Measurements from ENCODE around the gene SAPCD2.
A peak's percentile ranks its signal among the peaks of the same experiment; 100 is the strongest.
"Not testable (repeated sequence)": the region's sequence is repeated elsewhere in the genome, so short reads cannot be mapped to it uniquely, and the experiment has no call there.

SAPCD2 gene

DNA sequence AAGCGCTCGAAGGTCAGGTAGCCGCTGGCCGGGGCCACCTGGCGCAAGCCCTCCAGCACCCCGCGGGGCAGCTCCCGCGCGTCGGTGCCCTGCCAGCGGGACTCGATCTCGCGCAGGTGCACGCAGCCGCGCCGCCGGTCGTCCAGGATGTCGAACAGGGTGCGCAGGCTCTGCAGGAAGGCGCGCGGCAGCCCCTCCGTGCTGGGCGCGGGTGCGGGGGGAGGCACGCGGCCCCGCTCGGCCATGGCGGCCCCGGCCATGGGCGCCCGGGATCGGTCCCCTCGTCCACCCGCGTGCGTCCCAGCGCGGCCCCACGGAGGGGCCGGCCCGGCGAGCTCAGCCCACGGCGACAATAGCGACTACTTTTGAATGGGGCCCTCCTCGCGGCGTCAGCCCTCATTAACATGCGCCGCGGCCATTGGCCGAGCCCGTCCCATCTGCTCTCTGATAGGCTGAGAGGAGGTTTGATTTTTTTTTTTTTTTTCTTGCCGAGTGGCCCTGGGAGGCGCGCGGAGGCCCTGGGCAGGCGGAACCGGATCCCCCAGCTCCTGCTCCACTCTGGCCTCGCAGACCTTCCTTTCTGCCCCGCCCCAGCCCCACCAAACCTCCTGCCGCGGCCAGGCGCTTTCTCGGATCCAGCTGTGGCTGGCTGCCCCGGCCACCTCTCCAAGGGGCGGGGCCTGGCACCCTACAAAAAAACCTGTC, at the start of gene SAPCD2:
SAPCD2 (minus strand) TSS at position 357 of the 705 bp plus-strand sequence; CDS start at position 260, 97 bp downstream.
- DNase-seq (ENCODE audit: low read depth in 2 of 3, low spot score in 1 of 3) = peak; percentile 65 to 77 (median 70)

DNA sequence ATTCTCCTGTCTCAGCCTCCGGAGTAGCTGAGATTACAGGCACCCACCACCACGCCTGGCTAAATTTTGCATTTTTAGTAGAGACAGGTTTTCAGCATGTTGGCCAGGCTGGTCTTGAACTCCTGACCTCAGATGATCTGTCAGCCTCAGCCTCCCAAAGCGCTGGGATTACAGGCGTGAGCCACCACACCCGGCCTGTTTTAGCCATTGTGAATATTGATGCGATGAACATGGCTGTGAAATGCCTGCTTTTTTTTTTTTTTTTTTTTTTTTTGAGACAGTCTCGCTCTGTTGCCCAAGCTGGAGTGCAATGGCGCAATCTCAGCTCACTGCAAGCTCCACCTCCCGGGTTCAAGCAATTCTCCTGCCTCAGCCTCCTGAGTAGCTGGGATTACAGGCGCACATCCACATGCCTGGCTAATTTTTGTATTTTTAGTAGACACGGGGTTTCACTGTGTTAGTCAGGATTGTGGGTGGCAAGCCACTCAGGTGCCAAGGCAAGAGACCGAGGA, 47.8 kb upstream of the SAPCD2 start:
- not testable (repeated sequence) for DNase-seq (ENCODE audit: low read depth in 2 of 3, low spot score in 1 of 3)

DNA sequence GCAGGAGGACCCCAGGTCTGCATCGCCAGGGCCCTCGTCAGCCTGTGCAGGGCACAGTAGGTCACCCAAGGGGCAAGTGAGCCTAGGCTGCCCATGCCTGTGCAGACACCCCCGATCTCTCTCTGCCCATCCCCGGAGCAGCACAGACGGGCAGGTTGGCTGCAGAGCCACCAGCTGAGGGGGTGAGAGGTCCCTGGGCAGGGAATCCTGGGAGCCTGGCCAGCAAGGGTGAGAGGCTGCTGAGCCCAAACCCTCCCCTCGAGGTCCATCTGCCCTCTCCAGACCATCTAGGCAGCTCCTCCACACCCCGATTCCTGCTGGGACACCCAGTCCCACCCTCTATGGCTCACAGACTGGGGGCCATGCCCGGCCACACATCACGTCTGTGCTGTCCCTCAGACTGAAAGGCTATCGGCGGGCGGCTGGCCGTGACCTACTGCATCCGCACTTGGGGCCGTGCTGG, 46.9 kb upstream of the SAPCD2 start:
- DNase-seq (ENCODE audit: low read depth in 2 of 3, low spot score in 1 of 3) = no peak

DNA sequence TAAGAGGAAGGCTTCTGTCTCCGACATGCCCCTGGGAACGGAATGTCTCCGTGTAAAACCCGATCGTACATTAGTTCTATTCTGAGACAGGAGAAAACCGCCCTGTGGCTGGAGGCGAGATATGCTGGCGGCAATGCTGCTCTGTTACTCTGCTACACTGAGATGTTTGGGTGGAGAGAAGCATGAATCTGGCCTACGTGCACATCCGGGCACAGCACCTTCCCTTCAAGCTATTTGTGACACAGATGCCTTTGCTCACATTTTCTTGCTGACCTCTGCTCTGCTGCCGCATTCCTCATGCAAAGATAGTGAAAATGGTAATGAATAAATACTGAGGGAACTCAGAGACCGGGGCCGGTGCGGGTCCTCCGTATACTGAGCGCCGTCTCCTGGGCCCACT, 46.4 kb upstream of the SAPCD2 start:
- no peak for DNase-seq (ENCODE audit: low read depth in 2 of 3, low spot score in 1 of 3)

- DNase-seq (ENCODE audit: low read depth in 2 of 3, low spot score in 1 of 3) = no peak
Measured at GRCh38 chr9:137116027-137116507, 45.7 kb upstream of the SAPCD2 start.

DNA sequence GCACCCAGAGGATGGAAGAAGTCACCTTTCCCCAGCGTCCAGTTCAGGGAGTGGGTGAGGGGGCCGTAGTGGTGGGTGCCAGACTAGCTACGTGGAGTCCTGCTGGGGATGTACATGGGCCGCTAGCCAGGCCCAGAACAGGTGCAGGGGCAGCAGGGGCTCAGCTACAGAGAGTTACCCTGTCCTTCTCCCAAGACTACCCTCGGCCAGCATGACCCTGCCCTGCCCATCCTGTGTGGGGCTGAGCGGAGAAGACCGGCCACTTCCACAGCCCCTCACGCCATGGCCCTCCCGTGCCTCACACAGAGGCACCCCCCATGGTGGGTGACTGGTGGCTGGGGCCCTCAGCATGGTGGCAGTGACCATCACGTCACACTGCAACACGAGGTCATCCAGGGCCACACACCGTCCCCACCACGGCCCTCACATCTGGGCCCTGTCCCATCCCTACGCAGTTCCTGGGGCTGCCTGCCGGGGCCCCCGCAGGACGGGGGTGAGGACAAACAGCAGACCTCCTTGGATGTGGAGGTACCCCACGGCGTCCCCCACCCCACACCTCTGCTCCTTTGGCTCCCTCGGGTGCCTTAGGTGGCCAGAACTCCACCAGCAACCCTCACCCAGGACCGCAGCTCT, 45.2 kb upstream of the SAPCD2 start:
- DNase-seq (ENCODE audit: low read depth in 2 of 3, low spot score in 1 of 3) = no peak

DNA sequence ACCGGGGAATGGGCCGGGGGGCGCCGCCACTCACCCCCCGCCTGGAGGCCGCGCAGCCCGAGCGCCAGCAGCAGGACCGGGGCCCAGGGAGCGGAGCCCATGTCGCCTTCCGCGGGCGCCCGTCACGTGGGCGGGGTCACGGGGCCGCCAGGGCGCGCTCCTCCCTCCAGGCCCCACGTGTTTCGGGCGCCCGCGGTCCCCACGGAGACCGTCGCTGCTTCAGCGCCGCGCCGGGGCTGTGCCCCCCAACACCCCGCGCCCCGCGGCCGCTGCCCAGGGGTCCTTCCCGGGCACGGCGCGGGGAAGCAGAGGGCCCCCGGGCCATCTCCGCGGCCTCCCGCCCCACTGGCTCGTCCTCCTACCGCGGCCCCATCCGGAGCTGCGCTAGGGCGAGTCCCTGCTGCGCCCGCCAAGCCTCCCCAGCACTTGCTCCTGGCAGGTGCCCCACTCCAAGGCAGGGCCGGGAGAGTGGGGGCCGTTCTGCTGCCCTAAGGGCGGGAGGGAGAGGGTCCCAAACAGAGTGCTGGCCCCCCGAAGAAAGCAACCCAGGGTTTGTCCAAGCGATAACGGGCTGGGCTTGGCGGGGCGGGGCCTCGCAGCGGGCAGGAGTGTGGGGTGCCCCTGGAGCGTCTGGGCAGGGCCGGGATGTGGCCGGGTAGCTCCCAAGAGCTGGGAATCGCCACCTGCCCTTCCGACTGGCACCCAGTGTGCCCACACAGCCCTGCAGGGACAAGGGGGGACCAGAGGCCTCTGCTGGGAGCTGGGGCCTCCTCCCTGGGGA, 44.4 kb upstream of the SAPCD2 start, which contains the start of gene DPP7:
DPP7 (minus strand) TSS at position 121 of the 781 bp plus-strand sequence; CDS start at position 101, 20 bp downstream.
- peak; percentile 50 to 77 (median 60) for DNase-seq (ENCODE audit: low read depth in 2 of 3, low spot score in 1 of 3)

DNA sequence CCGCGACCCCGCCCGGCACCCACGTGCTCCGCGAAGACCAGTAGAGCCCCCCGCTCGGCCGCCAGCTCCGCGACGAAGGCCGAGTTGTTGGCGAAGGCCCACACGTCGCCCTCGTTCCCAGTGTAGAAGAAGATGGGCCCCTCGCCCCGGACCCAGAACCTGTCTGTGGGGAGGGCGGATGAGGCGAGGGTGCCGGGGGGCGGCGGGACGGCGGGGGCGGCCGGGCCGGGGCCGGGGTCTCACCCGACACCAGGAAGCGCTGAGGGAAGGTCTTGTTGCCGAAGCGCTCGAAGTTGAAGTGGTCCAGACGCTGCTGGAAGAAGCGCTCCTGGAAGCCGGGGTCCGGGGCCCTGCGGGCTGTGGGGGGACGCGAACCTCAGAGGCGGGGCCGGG, 43.9 kb upstream of the SAPCD2 start:
- DNase-seq (ENCODE audit: low read depth in 2 of 3, low spot score in 1 of 3) = no peak

DNA sequence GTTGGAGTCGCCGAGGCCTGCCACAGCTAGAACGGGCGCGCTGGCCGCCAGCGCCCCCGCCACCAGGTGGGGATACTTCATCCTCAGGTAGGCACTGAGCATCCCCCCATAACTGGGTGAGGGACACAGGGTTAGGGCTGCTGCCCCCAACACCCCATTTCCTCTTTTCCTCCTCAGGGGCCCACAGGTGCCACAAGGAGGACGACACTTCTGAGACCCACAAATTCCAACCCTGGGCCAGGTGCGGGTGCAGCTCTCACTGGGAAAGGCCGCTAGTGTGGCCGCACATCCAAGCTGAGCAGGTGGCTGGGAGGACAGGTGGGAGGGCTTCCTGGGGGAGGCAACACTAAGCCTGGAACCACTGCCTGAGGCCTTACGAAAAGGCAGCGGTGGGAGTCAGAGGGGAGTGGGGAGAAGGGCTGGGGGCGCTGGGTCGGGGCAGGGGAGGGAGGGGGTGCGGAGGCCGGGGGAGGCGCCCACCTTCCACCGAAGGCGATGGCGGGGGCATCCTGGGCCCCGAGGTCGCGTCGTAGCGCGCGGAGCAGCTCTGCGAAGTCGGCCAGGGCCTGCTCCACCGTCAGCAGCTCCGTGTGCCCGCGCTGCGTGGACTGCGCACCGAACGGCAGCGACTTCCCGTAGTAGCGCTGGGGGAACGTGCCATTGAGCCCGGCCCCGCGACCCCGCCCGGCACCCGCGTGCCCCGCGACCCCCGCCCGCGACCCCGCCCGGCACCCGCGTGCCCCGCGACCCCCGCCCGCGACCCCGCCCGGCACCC, 43.2 kb upstream of the SAPCD2 start:
- DNase-seq (ENCODE audit: low read depth in 2 of 3, low spot score in 1 of 3) = peak in 1 of 3 donors; percentile 28

DNA sequence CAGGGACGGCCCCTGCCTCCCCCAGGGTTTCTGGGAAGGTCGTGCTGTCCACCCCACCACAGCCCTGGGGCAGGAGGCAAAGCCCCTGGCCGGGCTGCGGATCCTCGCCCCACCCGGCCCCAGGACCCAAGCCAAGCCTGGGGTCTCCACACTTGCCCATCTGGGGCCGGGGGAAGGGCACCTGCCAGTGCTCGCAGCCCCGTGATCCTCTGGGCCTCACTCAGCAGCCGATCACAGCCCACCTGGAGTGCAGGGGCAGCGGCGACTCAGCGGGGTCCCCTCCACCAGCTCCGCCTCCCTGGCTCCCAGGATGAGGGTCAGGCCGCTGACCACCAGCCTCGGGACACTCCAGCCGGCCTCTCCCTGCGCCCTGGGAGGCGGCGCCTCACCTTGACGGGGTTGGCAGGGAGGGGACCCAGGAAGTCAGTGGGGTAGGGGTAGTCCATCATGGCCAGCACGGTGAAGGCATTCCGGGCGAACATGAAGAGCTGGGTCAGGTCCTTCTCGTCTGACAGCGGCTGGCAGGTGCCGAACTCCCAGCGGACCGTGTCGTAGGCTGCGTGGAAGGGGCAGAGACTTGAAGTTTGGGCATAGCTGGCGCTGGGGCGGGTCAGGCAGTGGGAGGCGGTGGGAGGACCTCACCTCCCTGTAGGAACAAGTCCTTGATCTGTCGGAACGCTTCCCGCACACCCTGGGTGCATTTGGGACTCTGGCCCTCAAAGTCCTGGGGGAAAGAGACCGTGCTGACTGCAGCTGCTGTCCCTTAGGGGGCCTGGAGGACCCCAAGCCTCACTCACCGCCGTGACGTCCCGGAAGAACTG, 42.4 kb upstream of the SAPCD2 start:
- no peak for DNase-seq (ENCODE audit: low read depth in 2 of 3, low spot score in 1 of 3)

DNA sequence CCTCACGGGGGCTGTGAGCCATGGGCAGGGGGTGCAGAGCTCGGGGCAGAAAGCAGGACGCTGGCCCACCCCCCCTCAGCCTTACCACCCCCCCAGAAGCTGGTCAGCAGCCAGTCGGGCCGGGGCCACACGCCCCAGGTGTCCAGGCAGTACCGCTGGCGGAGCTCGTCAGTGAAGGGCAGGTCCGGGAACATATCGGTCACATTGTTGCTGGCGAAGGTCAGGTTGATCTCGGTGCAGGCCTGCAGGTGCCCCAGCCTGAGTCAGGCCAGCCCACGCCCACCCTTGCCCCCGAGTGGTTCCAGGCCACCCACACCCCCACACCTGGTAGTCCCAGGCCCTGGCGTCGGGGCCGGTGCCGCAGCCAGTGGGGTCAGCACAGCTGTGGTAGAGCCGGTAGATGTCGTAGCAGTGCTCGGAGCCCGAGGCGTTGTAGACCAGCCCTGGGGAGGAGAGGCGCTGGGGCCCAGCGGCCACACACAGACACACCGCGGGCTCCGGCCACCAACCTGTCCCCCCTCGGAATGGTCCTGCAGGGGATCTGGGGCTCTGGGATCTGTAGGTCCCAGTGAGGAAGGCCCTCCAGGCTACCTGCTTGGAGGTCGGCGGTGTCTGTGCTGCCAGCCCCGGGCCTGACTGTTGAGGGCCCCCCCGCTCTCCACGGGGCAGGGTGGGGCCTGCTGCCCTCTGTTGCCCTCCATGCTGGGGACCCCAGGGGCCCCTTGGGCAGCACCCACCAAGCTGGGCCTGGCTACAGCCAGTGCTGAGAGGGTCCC, 41.6 kb upstream of the SAPCD2 start:
- no peak for DNase-seq (ENCODE audit: low read depth in 2 of 3, low spot score in 1 of 3)

- no peak for DNase-seq (ENCODE audit: low read depth in 2 of 3, low spot score in 1 of 3)
Measured at GRCh38 chr9:137110911-137111787, 40.8 kb upstream of the SAPCD2 start.

DNA sequence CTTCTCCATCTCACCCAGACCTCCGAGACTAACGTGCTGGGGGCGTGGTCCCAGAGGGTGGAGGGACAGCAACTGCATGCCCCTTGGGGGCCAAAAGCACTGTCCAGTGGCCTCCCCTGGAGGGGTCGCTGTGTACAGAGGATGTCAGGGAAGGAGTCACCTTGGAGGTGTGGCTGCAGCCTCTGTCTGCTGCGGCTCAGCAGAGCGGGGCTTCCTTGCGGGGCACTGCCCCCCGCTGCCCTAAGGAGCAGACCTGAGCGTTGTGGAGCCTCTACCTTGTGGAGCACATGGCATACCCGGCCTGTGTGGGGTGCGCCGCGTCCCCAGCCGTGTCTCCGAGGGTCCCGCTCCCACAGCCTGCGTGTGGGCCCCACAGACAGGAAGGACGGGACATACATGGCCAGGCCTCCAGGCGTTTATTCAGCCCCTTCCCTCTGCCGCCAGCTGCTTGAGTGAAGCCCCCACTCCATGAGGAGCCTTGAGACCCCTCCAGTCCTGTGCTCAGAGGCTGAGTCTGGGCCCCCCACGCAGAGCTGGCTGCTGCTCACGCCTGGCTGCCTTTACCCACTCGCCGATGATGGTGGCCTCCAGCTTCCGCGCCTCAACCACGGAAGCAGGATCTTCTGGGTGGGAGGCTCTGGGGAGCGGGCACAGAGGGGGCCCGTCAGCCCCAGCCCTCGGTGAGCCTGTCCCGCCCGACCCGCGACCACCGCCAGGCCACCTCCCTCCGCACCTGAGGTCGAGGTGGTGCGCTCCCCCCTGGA, 40.0 kb upstream of the SAPCD2 start:
- no peak for DNase-seq (ENCODE audit: low read depth in 2 of 3, low spot score in 1 of 3)

GRCh38 chr9:137109250-137110146, 39.1 kb upstream of the SAPCD2 start:
- DNase-seq (ENCODE audit: low read depth in 2 of 3, low spot score in 1 of 3) = no peak

DNA sequence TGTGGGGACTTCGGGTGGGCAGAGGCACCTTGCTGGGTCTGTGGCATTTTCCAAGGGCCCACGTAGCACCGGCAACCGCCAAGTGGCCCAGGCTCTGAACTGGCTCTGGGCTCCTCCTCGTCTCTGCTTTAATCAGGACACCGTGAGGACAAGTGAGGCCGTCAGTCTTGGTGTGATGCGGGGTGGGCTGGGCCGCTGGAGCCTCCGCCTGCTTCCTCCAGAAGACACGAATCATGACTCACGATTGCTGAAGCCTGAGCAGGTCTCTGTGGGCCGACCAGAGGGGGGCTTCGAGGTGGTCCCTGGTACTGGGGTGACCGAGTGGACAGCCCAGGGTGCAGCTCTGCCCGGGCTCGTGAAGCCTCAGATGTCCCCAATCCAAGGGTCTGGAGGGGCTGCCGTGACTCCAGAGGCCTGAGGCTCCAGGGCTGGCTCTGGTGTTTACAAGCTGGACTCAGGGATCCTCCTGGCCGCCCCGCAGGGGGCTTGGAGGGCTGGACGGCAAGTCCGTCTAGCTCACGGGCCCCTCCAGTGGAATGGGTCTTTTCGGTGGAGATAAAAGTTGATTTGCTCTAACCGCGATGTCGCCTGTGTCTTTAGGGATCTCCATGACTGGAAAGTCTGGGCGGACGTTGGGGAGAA, 38.4 kb upstream of the SAPCD2 start:
- no peak for DNase-seq (ENCODE audit: low read depth in 2 of 3, low spot score in 1 of 3)

GRCh38 chr9:137107982-137108381, 37.6 kb upstream of the SAPCD2 start:
- DNase-seq (ENCODE audit: low read depth in 2 of 3, low spot score in 1 of 3) = no peak
